ENCODE measurements around the gene AOAH. TPM values are rescaled to one million over a fixed set of nuclear protein-coding genes. Genes with fewer than 3 reads are reported as not detected.

The AOAH gene
- total RNA-seq, 2 donors from 2014 or later, result 0.70 to 1.6 TPM

DNA sequence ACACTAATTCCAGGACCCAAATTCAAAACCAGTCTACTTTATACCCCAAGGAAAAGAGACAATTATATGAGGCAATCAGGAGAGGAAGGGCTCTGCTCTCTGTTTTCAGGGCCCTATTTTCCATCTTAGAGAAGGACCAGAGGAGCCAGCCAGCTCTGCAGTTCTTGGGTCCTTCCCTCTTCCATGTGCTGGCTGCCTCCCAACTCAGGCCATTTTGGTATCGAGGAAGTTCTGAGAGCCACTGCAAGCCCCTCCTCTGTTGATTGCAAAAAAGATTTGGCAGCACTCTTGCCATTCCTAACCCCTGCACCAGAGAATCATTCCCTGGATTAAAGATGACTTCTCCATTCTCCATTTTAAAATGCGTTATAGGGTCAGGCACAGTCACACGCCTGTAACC lies 151.2 kb downstream of the AOAH start:
- DNase-seq, result no peak
- Histone ChIP-seq H3K9me3 (ENCODE audit: control insufficient read depth, low read length) (peaks cover 9% of the 10 kb centered on the region), H3K4me1 (ENCODE audit: control insufficient read depth, insufficient read depth, low read length) (no peaks in the 10 kb centered on the region), H3K27ac (ENCODE audit: low read depth, low read length) (no peak overlapping the region), H3K36me3 (ENCODE audit: control insufficient read depth, insufficient read depth, low read length) (no peaks in the 10 kb centered on the region), H3K9ac (ENCODE audit: extremely low read depth, low read length, poor library complexity, severe bottlenecking) (no peak overlapping the region), H3K27me3 (ENCODE audit: control insufficient read depth, insufficient read depth, low read length, poor library complexity, severe bottlenecking) (no peaks in the 10 kb centered on the region), H3K4me3 (ENCODE audit: low read length) (no peak overlapping the region)
- no peaks in the 10 kb centered on the region for H3K27me3 Mint-ChIP-seq (ENCODE audit: insufficient read depth)
- H3K4me1 Mint-ChIP-seq, result no peaks in the 10 kb centered on the region
- H3K4me3 Mint-ChIP-seq, result no peak overlapping the region
- TF ChIP-seq, protein P1, sequence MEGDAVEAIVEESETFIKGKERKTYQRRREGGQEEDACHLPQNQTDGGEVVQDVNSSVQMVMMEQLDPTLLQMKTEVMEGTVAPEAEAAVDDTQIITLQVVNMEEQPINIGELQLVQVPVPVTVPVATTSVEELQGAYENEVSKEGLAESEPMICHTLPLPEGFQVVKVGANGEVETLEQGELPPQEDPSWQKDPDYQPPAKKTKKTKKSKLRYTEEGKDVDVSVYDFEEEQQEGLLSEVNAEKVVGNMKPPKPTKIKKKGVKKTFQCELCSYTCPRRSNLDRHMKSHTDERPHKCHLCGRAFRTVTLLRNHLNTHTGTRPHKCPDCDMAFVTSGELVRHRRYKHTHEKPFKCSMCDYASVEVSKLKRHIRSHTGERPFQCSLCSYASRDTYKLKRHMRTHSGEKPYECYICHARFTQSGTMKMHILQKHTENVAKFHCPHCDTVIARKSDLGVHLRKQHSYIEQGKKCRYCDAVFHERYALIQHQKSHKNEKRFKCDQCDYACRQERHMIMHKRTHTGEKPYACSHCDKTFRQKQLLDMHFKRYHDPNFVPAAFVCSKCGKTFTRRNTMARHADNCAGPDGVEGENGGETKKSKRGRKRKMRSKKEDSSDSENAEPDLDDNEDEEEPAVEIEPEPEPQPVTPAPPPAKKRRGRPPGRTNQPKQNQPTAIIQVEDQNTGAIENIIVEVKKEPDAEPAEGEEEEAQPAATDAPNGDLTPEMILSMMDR (conservative IDR thresholded peaks at IDR 0.05), result no peak
- no peak overlapping the region for H3K27ac Mint-ChIP-seq
- 92 to 100% methylated on average over 3 of the region's 3 CpGs for WGBS, 2 experiments (ENCODE audit: insufficient coverage in 1 of 2, insufficient read length in 1 of 2)
- H3K36me3 Mint-ChIP-seq (ENCODE audit: low read depth), result no peaks in the 10 kb centered on the region
- H3K9me3 Mint-ChIP-seq, result peaks cover 16% of the 10 kb centered on the region

DNA sequence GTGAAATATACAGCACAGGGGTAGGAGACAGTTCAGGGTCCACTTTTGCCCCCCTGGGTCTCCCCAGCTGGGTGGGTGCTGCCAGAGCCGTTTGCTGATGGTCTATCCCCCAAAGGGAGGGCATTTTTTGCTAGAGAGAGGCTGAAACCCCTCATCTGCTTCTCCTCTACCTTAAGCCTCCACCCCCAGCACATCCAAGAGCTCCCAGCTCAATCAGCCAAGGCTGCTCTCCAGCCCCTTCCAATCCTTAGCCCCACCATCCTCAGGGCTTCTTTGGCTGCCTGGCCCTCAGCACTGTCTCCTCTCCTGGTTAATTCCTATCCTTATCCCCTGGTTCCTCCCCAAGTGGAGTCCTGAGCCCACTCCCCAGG lies 153.1 kb downstream of the AOAH start:
- no peaks in the 10 kb centered on the region for H3K36me3 ChIP-seq (ENCODE audit: control insufficient read depth, insufficient read depth, low read length)
- H3K9ac ChIP-seq (ENCODE audit: extremely low read depth, low read length, poor library complexity, severe bottlenecking), result no peak overlapping the region
- no peaks in the 10 kb centered on the region for H3K9me3 ChIP-seq (ENCODE audit: control insufficient read depth, low read length)
- Mint-ChIP-seq H3K27ac (no peak overlapping the region), H3K27me3 (ENCODE audit: insufficient read depth) (peaks cover 4% of the 10 kb centered on the region), H3K4me3 (no peak overlapping the region), H3K4me1 (peaks cover 5% of the 10 kb centered on the region), H3K9me3 (peaks cover 3% of the 10 kb centered on the region), H3K36me3 (ENCODE audit: low read depth) (no peaks in the 10 kb centered on the region)
- H3K4me3 ChIP-seq (ENCODE audit: low read length), result no peak overlapping the region
- no peak for DNase-seq
- no peaks in the 10 kb centered on the region for H3K4me1 ChIP-seq (ENCODE audit: control insufficient read depth, insufficient read depth, low read length)
- H3K27me3 ChIP-seq (ENCODE audit: control insufficient read depth, insufficient read depth, low read length, poor library complexity, severe bottlenecking), result peaks cover 17% of the 10 kb centered on the region
- H3K27ac ChIP-seq (ENCODE audit: low read depth, low read length), result no peak overlapping the region
- TF ChIP-seq, protein P1 (conservative IDR thresholded peaks at IDR 0.05), result no peak
- WGBS, 2 experiments (ENCODE audit: insufficient coverage in 1 of 2, insufficient read length in 1 of 2), result 0% methylated on average over 1 of the region's 1 CpG; no CpG with 5 or more reads in 1 of the 2 experiments

DNA sequence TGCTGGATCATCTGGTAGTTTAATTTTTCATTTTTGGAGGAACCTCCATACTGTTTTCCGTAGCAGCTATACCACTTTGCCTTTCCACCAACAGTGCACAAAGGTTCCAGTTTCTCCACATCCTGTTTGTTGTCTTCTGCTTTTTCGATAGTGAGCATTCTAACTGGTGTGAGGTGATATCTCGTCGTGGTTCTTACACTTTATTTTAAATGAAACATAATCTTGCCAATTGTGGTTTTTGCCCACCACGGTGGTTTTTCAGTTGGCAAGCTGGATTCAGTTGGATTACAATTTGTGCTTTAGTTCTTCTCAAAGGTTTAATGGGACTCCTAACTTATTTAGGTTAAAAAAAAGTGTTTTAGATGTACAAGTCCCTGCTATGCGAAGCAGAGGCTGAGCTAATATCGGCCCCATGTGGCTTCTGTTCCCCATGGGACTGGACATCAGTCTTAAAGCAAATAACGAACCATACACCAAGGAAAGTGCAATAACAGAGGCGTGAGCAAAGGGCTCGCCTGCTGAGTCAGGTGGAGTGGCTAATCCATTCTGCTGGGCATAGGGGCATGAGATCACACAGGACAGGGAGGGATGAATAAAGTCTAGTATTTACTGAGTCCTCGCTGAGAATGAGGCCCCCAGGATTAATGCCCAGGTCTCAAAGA lies 153.6 kb downstream of the AOAH start:
- no peak overlapping the region for H3K9ac ChIP-seq (ENCODE audit: extremely low read depth, low read length, poor library complexity, severe bottlenecking)
- no peak for DNase-seq
- H3K4me1 ChIP-seq (ENCODE audit: control insufficient read depth, insufficient read depth, low read length), result no peaks in the 10 kb centered on the region
- H3K27ac Mint-ChIP-seq, result no peak overlapping the region
- no peaks in the 10 kb centered on the region for H3K36me3 Mint-ChIP-seq (ENCODE audit: low read depth)
- peaks cover 5% of the 10 kb centered on the region for H3K4me1 Mint-ChIP-seq
- H3K4me3 ChIP-seq (ENCODE audit: low read length), result no peak overlapping the region
- TF ChIP-seq, protein P1 (conservative IDR thresholded peaks at IDR 0.05), result no peak
- peaks cover 21% of the 10 kb centered on the region for H3K27me3 ChIP-seq (ENCODE audit: control insufficient read depth, insufficient read depth, low read length, poor library complexity, severe bottlenecking)
- no peaks in the 10 kb centered on the region for H3K36me3 ChIP-seq (ENCODE audit: control insufficient read depth, insufficient read depth, low read length)
- no peak overlapping the region for H3K4me3 Mint-ChIP-seq
- peaks cover 5% of the 10 kb centered on the region for H3K27me3 Mint-ChIP-seq (ENCODE audit: insufficient read depth)
- no peaks in the 10 kb centered on the region for H3K9me3 Mint-ChIP-seq
- H3K27ac ChIP-seq (ENCODE audit: low read depth, low read length), result no peak overlapping the region
- 87 to 93% methylated on average over 8 to 11 of the region's 11 CpGs for WGBS, 2 experiments (ENCODE audit: insufficient coverage in 1 of 2, insufficient read length in 1 of 2)
- H3K9me3 ChIP-seq (ENCODE audit: control insufficient read depth, low read length), result no peaks in the 10 kb centered on the region

Data from endodermal cell (in vitro differentiated cells).